ENCODE data around the gene FOXL2.

GRCh38 chr3:138971766-138972320 is 24.9 kb upstream of the FOXL2 start:
- TF ChIP-seq SP1 (IDR thresholded peaks at IDR 0.05) (no peak), CTCF (IDR thresholded peaks at IDR 0.05; ENCODE audit: low read depth, low read length, missing input control) (no peak), FOXA1 (IDR thresholded peaks at IDR 0.05) (no peak), YY1 (IDR thresholded peaks at IDR 0.05) (no peak), RAD21 (IDR thresholded peaks at IDR 0.05) (no peak), TAF1 (conservative IDR thresholded peaks at IDR 0.05) (no peak), NR2F2 (IDR thresholded peaks at IDR 0.05) (no peak), REST (IDR thresholded peaks at IDR 0.05) (no peak), ATF3 (IDR thresholded peaks at IDR 0.05) (no peak), MAX (IDR thresholded peaks at IDR 0.05) (no peak), JUND (IDR thresholded peaks at IDR 0.05) (no peak), EGR1 (IDR thresholded peaks at IDR 0.05; ENCODE audit: low read depth in 2 of 2) (no peak)

All from liver (tissue), 3 donors.